NT2/D1 (cell line): ENCODE data around the gene MAD1L1.

Experiments used
- SUZ12 ChIP-seq: IDR thresholded peaks from 2 replicates; pipeline ENCODE4 v1.6.1; 2011; ENCODE audit not compliant: insufficient read length, insufficient read depth; ENCODE audit errors: extremely low read depth
- YY1 ChIP-seq: IDR thresholded peaks from 2 replicates; pipeline ENCODE4 v1.6.1; 2011; ENCODE audit not compliant: insufficient read length, insufficient read depth
- ZNF274 ChIP-seq: IDR thresholded peaks from 2 replicates; pipeline ENCODE4 v1.6.1; 2011; ENCODE audit warnings: mild to moderate bottlenecking, low read depth, low read length

- TF ChIP-seq YY1 = no peak
- no peak for TF ChIP-seq ZNF274
- TF ChIP-seq SUZ12 = no peak
Measured at GRCh38 chr7:2029936-2030335, 202.8 kb downstream of the MAD1L1 start.
